Sigmoid colon (tissue), 3 donors: Measurements from ENCODE around the gene IGFBP7.

Experiments used
- CTCF ChIP-seq, 4 experiments: fragments of 450-650 bp in 3 of 4; fragments of 200-600 bp in 1 of 4; IDR thresholded peaks; one replicate each; pipeline ENCODE4 v1.5.1; 2016 to 2019; ENCODE audit warnings: antibody characterized with exemption in 4 of 4, mild to moderate bottlenecking in 3 of 4, moderate library complexity in 2 of 4
- POLR2A ChIP-seq, 2 donors: fragments of 450-650 bp; IDR thresholded peaks; one replicate each; pipeline ENCODE4 v1.6.1; 2016; ENCODE audit warnings: antibody characterized with exemption in 2 of 2, mild to moderate bottlenecking in 2 of 2, moderate library complexity in 2 of 2

GRCh38 chr4:57071326-57071725 is 38.9 kb downstream of the IGFBP7 start:
- no peak for TF ChIP-seq POLR2A (IDR thresholded peaks at IDR 0.05)
- no peak for TF ChIP-seq CTCF (IDR thresholded peaks at IDR 0.05)
